ENCODE results near the gene CCDC116.

Gene CCDC116

GRCh38 chr22:21684492-21685163, 52.1 kb downstream of the CCDC116 start:
- no peak for DNase-seq

- no peak for DNase-seq
These were observed 52.6 kb downstream of the CCDC116 start for GRCh38 chr22:21685164-21685513.

- DNase-seq: no peak
These were observed 53.6 kb downstream of the CCDC116 start for GRCh38 chr22:21686193-21686608.

Measured in activated CD4-positive, alpha-beta T cell treated with anti-CD3 and anti-CD28 coated beads, Interleukin-10, Interleukin-2, amounts not matched to agents 100 ng/mL and 50 ng/mL, durations not matched to agents 16 hours and 8 hours (primary cell).